ENCODE measurements around the gene PTCHD4.

GRCh38 chr6:48086187-48086586, 24.8 kb downstream of the PTCHD4 start:
- no peak for TF ChIP-seq POLR2A (IDR thresholded peaks at IDR 0.05; ENCODE audit: low read depth, low read length)
- TF ChIP-seq TAF1 (IDR thresholded peaks at IDR 0.05; ENCODE audit: borderline replicate concordance, low read depth, low read length): no peak
- no peak for TF ChIP-seq POLR2AphosphoS5 (IDR thresholded peaks at IDR 0.05; ENCODE audit: low read depth, low read length)

Measured in GM12892 (cell line).